NCI-H146 treated with DMSO at 0.1 percent for 48 hours (cell line): ENCODE measurements around the gene SPEF2.
"Not testable (repeated sequence)": the region's sequence is repeated elsewhere in the genome, so short reads cannot be mapped to it uniquely, and the experiment has no call there.

Experiments
- DNase-seq: peaks from one replicate; lab custom pipeline; 2025; ENCODE audit not compliant: unreplicated experiment; lab: John Stamatoyannopoulos, UW

The SPEF2 gene

DNA sequence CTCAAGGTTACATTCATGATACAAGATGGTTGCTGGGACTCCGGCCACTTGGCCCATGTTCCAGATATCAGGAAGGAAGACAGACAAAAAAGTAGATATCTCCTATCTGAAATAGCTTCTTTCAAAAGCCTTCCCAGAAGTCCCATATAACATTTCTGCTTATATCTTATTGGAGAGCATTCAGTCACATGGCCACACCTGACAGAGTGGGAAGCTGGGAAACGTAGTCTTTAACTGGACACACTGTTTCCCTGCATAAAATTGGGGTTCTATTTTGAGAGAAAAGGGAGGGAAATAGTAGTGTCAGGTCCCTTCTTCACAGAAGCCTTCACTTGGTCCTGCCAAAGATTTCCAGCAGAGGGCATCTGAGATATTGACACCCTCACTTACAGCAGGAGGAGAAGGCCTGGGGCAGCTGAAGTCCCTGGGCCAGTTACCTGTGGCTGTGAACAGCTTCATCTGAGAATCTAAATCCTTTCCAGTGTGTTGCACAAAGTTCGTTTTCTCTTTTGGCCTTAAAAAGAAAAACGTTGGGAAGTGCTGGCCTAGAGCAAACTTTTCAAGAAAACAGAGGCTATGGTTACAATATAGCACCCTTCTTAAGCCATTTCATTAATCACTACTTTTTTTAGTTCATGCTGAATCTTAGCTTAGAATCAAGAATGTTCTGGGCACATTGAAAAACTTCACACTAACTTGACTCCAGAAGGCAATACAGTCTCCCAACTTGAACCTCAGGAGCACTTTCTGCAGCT lies 33.5 kb downstream of the SPEF2 start:
- no peak for DNase-seq

DNA sequence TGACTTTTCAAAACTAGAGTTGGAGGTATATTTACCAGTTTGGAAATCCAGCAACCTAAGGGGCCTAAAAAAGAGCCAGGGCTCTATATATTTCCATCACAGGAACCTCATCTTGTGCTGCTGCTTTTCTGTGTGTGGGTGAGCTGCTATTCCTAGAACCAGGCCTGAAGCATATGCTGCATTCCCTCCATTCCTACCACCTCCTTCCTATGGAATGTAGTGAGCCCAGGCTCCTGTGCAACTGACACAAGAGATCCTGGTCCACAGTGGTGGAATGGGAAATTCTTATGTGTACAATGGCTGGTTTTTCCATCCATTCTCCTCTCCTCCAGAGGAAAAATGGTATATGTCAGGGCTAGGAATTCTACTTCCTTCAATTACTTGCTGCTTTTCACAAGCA lies 39.1 kb downstream of the SPEF2 start:
- no peak for DNase-seq

DNA sequence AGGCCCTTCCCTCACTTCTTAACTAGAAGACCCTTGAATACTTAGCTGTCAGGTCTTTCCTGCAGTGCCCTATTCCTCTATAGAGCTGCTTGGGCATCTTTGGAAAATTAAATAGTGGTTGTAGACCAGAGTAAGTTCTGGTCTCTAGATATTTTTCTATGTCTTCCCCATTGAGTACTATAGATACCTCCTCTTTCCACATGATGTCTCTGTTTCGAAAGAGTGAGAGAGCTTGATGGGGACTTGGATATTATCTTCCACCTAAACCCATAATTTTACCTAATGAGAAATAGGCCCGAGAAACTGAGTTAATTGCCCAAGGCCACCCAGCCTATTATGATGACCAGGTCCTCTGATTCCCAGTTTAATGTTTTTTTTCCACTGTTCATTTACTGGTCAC lies 40.2 kb downstream of the SPEF2 start:
- no peak for DNase-seq

DNA sequence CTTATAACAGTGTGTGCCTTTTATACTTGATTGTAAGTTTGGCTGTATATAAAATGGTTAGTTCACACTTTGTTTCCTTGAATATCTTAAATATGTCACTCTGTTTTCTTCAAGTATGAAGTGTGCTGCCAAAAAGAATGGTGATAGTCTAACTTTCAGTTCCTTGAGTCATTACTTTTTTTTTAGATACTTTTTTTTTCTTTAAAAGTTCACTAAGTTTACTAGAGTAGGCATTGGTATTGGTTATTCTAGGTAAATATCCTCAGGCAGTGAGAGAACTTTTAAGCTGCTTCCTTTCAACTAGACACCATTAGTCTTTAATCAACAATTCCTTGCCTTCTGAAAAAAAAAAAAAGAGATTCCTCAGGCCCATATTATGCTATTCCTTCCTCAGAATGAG lies 41.9 kb downstream of the SPEF2 start:
- DNase-seq, result no peak

DNA sequence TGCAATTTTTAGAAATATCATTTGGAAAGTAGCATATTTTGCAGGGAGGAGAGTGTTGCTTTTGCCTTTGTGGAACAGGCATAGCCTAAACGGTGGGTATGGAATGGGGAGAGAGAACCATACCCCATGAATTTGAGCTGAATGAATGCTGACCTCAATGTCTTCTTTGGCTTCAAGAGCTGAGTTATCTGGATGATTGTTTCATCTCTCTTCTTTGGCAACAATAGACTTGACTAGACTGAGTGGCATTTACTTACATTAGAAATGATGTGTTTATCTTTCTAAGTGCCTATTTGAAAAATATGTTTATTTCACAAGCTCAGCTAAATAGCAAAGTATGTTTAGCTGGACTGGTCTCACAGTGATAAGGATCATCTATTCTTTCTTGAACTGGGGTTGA lies 42.8 kb downstream of the SPEF2 start:
- no peak for DNase-seq

DNA sequence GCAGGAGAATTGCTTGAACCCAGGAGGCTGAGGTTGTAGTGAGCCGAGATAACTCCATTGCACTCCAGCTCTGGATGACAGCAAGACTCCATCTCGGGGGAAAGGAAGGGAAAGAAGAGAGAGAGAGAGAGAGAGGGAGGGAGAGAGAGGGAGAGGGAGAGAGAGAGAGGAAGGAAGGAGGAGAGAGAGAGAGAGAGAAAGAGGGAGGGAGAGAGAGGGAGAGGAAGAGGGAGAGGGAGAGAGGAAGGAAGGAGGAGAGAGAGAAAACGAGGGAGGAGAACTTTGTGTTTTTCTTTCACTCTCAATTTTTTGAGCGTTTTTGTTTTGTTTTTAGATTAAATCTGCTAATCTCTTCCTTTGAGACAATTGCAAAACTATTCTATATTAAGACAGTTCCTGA lies 46.9 kb downstream of the SPEF2 start:
- no peak for DNase-seq

DNA sequence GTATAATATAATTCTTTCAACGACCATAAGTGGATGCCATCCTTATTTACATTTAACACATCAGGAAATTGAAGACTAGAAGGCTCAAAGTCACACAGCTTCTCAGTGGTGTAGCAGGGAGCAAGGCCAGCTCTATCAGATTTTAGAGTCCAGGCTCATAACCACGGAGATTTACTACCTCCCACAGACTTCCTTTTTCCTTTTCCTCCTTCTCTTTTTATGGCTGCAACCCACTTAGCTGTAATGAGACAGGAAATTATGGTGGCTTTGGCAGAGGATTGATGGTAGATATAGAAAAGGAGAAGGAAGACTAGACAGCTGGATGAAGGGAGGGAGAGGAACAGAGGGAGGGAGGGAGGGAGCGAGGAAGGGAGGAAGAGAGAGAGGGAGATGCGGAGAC lies 47.4 kb downstream of the SPEF2 start:
- DNase-seq, result no peak

DNA sequence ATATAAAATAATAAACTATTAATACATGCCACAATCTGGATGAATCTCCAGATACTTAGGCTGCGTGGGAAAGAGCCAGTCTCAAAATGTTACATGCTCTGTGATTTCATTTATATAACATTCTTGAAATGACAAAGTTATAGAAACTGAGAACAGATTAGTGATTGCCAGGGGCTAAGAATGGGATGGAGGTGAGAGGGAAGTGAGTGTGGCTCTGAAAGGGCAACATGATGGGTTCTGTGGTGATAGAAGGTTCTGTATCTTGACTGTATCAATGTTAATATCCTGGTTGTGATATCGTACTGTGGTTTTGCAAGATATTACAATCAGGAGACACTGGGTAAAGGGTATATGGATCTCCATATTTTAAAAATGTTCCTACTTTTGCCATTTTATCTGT lies 50.7 kb downstream of the SPEF2 start:
- DNase-seq, result no peak

DNA sequence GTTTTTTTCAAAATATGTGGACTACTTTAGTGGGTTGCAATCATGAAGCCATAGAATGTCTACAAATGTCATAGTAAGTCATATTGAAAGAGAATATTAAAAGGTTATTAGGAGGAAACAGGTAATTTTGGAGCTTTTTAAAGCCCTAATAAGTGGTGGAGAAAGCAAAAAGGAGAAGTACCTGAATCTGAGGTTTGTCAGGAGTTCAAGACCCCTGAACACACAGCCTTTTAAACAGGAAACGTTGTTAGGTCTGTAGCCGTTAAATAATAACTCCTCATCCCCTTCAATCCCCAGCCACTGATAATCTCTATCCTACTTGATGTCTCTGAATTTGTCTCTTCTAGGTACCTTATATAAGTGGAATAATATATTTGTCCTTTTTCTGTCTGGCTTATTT lies 51.1 kb downstream of the SPEF2 start:
- DNase-seq, result no peak

DNA sequence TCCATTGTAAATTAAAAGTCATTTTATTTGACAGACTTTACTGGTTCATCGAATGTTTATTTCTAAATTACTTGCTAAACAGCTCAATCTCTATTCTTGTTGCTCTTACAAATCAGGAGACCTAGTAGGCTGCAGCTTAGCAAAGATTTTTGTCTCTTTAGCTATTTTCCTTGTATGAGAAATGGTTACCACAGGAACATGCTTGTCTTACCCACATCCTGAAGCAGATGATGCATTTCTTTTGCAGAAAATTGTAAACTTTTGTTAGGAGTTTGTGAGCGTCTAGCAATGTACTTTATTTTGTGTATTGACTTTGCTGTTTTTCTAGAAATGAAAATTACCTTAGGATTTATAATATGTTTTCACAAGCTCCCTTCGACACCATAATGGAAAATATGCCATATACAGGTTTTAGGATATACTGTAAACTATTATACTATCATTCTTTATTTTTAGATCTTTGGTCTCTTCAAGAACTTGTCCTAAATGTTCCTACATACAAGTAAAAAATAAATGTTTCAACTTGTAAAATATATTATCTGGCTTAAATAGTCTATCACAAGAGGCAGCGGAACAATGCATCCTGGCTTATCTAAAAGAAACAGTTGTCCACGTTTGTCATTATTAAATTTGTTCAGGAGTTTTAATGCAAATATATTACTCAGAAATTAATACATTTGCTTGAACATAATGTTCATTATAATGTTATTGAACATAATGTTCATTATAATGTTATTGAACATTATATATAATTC lies 54.1 kb downstream of the SPEF2 start:
- no peak for DNase-seq

DNA sequence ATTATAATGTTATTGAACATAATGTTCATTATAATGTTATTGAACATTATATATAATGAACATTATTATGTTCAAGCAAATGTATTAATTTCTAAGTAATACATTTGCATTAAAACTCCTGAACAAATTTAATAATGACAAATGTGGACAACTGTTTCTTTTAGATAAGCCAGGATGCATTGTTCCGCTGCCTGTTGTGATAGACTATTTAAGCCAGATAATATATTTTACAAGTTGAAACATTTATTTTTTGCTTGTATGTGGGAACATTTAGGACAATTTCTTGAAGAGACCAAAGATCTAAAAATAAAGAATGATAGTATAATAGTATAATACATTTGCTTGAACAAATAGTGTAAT lies 54.6 kb downstream of the SPEF2 start:
- DNase-seq, result not testable (repeated sequence)

DNA sequence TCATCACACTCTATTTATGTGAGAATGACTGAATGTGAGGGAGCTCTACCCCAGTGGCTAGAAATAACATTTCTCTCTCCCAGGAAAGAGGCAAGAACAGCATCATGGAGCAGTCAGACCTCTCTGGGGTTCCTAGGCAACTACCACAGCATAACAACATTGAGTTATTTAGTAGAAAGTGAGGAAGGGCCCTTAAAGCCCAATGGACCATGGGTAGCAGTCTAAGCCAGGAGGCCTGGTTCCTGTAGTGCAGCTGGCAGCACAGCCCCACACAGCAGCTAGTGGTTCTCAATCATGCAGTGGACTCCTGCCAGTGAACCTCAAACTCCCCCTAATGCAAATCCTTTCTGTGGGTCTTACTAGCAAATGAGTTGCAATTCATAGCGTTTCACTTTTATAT lies 55.3 kb downstream of the SPEF2 start:
- no peak for DNase-seq

DNA sequence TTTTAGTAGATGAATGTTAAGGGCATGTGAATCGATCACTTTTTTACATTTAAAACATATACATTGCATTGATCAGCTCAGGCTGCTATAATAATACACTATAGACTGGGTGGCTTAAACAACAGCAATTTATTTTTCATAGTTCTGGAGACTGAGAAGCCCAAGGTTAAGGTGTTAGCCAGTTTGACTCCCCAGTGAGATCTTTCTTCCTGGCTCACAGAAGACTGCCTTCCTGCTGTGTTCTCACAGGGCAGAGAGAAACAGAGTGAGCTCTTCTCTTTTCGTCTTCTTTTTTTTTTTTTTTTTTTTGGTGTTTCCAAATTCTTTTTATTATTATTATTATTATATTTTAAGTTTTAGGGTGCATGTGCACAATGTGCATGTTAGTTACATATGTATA lies 56.4 kb downstream of the SPEF2 start:
- no peak for DNase-seq

DNA sequence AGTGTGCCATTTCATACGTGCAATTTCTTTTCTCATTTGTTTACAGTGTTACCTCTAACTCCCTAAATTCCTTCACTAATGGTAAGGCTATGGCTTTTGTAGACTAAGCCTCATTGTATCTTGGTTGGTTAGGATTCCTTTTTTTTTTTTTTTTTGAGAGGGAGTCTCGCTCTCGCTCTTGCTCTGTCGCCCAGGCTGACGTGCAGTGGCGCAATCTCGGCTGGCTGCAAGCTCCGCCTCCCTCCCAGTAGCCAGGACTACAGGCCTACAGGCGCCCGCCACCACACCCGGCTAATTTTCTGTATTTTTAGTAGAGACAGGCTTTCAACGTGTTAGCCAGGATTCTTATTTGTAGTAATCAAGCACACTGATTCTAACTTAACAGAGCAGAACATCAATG lies 57.7 kb downstream of the SPEF2 start:
- DNase-seq, result no peak

DNA sequence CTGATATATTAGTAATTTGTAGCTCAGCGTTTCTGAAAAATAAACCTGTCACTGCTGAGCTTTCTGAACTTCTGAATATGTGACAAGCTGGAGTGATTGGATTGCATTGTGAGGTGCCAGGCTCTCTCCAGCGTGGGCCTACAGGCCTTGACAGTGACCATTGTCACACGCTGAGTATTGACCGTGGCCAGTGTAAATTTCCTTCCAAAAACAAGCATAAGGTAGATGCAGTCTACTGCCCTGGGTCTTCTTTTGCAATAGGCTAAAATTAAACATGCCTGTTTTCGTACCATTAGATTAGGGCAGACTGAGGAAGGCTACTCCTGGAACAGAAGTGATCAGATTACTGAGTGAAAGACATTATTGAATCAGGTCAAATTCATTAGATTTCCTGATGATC lies 60.2 kb downstream of the SPEF2 start:
- DNase-seq, result no peak

DNA sequence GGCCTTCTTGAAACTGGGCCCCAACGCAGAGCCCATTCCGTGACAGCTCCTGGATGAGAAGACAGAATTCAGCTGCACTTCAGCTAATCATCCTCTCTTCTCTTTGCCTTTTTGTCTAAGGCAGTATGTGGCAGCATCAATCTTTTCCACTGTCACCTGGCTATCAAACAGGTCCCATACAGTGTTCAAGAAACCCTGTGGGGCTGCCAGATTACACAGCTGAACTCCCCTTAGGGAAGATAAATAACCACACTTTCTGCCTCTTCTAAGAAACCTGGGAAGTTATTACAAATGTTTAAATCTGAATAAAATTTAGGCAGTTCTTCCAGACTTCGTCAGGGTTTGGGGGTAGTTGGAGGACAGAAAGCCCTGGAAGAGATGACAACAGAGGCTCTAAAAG lies 61.0 kb downstream of the SPEF2 start:
- no peak for DNase-seq

DNA sequence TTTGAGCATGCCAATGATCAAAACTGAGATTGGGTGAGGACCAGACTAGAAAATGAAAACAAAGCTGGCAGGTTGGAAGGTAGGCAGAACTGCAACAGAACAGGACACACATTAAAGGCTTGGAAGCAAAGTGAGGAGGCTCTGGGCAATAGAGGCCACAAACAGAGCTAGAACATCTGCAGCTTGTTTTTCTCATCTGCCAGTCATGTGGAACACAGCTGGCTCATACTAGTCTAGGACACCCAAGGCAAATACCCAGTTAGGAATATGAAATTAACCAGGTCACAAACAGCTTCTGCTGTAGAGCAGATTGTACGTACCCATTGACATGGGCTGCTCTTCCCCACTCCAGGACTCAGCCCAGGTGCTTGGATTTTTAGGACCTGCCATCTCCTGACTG lies 61.7 kb downstream of the SPEF2 start:
- no peak for DNase-seq

DNA sequence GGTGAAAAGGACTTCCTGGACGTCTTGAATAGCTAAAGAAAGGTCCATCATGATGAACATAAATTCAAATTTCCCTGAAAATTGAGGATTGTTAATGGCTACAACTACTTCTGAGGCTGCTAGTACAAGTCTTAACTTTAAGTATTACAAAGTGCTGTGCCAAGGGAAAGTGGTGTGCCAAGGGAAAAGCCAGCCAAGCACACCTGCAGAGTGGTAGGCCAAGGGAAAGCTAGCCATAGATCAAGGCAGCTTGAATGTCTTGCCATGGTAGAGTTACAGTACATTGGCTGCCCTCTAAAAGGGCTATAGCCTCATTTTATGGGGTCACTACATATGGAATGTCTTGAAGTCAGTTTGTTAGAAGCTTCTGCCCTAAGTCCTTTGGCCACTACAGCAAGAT lies 64.2 kb downstream of the SPEF2 start:
- DNase-seq, result no peak

DNA sequence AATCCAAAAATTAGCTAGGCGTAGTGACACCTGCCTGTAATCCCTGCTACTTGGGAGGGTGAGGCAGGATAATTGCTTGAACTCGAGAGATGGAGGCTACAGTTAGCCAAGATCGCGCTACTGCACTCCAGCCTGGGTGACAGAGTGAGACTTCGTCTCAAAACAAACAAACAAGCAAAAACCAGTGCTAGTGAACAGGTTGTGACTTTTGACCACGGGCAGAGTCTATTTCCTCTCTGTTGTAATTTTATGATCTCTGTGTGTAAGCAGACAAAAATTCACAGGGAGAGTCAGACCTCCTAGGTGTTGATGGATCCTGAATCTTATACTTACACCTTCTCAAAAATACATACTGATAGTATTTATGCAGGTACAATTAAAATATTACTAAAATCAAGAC lies 65.8 kb downstream of the SPEF2 start:
- no peak for DNase-seq

DNA sequence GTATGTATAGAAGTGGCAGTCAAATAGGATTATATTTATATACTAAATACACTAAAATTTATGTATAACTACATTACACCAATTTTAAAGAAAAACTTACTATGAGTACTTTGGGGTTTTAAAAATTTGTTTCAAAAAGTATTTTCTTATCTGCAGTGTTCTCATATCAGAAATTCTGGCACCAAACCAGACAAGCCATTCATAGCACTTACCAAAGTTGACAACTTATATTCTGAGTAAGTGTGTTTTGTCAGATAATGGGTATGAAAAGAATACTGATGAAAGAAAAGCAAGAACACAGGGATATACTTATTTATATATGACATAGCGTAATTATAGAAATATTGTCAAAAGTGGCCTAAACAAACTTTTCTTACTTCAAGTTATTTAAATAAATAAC lies 67.5 kb downstream of the SPEF2 start:
- DNase-seq, result no peak

DNA sequence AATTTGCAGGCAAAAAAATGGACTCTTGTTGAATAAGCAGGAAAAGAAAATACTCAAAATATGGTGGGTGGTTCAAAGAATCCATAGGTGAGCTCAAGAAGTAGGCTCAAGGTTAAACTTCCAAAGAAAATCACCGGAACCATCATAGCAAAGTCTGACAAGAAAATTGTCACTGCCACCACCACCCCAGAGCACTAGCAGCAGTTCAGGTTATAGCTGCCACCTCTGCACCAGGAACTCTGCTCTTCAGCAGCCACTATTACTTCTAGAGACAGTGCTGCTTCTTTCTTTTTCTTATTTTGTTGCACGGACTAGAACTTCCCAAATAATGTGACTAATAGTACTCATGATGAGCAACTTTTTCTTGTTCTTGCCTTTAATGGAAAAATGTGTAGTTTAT lies 70.3 kb downstream of the SPEF2 start:
- no peak for DNase-seq

DNA sequence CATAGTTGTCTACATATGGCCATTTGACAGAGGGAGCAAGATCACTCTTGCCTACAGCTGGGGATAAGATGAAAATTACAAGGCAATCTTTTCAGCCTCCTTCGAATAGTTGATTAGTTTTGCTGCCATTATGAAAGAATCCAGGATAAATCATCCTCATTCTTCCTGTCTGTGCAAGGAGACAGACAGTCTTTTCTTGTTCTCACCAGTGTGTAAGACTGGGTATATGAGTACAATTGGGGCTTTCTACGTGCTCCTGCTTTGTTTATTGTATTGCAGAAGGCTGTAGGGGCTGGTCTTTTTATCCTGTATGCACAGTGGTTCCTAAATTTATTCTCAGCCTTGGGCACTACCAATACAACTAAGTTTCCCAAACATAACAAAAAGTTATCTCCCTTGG lies 76.8 kb downstream of the SPEF2 start:
- DNase-seq, result no peak
